Skin of body (tissue), 2 donors: ENCODE results near the gene FGF8. TPM values are rescaled to one million over a fixed set of nuclear protein-coding genes. Genes with fewer than 3 reads are reported as not detected.

Source experiments
- DNase-seq: peaks from one replicate; lab custom pipeline; 2025; lab: John Stamatoyannopoulos, UW
- total RNA-seq: library from RNA; depleted of rRNA; stranded (reverse); fragments of >200 nt; gene quantifications from one replicate; pipeline ENCODE4 v1.2.3, GENCODE V29; 2014

Gene FGF8
- total RNA-seq, 1 donor from 2014 or later, result not detected

GRCh38 chr10:101741938-101742337 is 34.0 kb downstream of the FGF8 start:
- no peak for DNase-seq

GRCh38 chr10:101736666-101737065 is 39.2 kb downstream of the FGF8 start:
- no peak for DNase-seq

- no peak for DNase-seq
These were observed 43.8 kb downstream of the FGF8 start for GRCh38 chr10:101732096-101732495.

- DNase-seq, result no peak
These were observed 49.9 kb downstream of the FGF8 start for GRCh38 chr10:101726115-101726387.

- no peak for DNase-seq
These were observed 50.4 kb downstream of the FGF8 start for GRCh38 chr10:101725296-101726114.

GRCh38 chr10:101724446-101724845 is 51.5 kb downstream of the FGF8 start:
- no peak for DNase-seq

GRCh38 chr10:101723176-101723575 is 52.7 kb downstream of the FGF8 start:
- DNase-seq, result no peak

- no peak for DNase-seq
These were observed 54.1 kb downstream of the FGF8 start for GRCh38 chr10:101721806-101722205.

GRCh38 chr10:101720606-101721230 is 55.2 kb downstream of the FGF8 start:
- no peak for DNase-seq

Other genes starting within 250 kb of the FGF8 start
- 11.0 TPM for gene POLL, start 187.9 kb downstream of the FGF8 start, total RNA-seq
- gene DPCD, start 187.8 kb downstream of the FGF8 start, total RNA-seq, result 21.5 TPM
- 34.4 TPM for gene FBXW4, start 80.9 kb downstream of the FGF8 start, total RNA-seq
- gene NPM3, start 7.3 kb upstream of the FGF8 start, total RNA-seq, result 35.1 TPM
- gene OGA, start 42.3 kb upstream of the FGF8 start, total RNA-seq, result 217 TPM
- gene KCNIP2, start 67.7 kb upstream of the FGF8 start, total RNA-seq, result 5.7 TPM